Osteocyte (in vitro differentiated cells): Measurements from ENCODE around the gene UFD1. TPM values are rescaled to one million over a fixed set of nuclear protein-coding genes. Genes with fewer than 3 reads are reported as not detected.

Experiments
- DNase-seq: peaks from one replicate; pipeline ENCODE4 v3.0.0; 2021; ENCODE audit warnings: mixed read lengths; ENCODE audit not compliant: unreplicated experiment; ENCODE audit errors: extremely low spot score
- H3K27ac Mint-ChIP-seq: one replicate; pipeline ENCODE4 v1.8.0; 2021; ENCODE audit warnings: mild to moderate bottlenecking, mixed read lengths; ENCODE audit not compliant: unreplicated experiment
- H3K27me3 Mint-ChIP-seq: one replicate; pipeline ENCODE4 v1.8.0; 2021; ENCODE audit warnings: mixed read lengths; ENCODE audit not compliant: unreplicated experiment
- H3K36me3 Mint-ChIP-seq: one replicate; pipeline ENCODE4 v1.8.0; 2021; ENCODE audit warnings: mixed read lengths; ENCODE audit not compliant: unreplicated experiment
- H3K4me1 Mint-ChIP-seq: one replicate; pipeline ENCODE4 v1.8.0; 2021; ENCODE audit warnings: mixed read lengths; ENCODE audit not compliant: unreplicated experiment
- H3K4me3 Mint-ChIP-seq: one replicate; pipeline ENCODE4 v1.8.0; 2021; ENCODE audit warnings: mild to moderate bottlenecking, moderate library complexity, mixed read lengths; ENCODE audit not compliant: unreplicated experiment
- H3K9me3 Mint-ChIP-seq: one replicate; pipeline ENCODE4 v1.8.0; 2021; ENCODE audit warnings: mixed read lengths; ENCODE audit not compliant: unreplicated experiment
- total RNA-seq: library from RNA; stranded (reverse); gene quantifications from 2 replicates; pipeline ENCODE4 v1.2.1, GENCODE V29; 2021
- TF ChIP-seq, protein P1 (sequence below): fragments of 200-600 bp; sonication (generic); IDR thresholded peaks from 2 replicates; pipeline ENCODE4 v1.5.0; 2021; ENCODE audit warnings: antibody characterized with exemption, mild to moderate bottlenecking, moderate library complexity

The UFD1 gene
- total RNA-seq, 1 donor from 2014 or later: 72.5 TPM

DNA sequence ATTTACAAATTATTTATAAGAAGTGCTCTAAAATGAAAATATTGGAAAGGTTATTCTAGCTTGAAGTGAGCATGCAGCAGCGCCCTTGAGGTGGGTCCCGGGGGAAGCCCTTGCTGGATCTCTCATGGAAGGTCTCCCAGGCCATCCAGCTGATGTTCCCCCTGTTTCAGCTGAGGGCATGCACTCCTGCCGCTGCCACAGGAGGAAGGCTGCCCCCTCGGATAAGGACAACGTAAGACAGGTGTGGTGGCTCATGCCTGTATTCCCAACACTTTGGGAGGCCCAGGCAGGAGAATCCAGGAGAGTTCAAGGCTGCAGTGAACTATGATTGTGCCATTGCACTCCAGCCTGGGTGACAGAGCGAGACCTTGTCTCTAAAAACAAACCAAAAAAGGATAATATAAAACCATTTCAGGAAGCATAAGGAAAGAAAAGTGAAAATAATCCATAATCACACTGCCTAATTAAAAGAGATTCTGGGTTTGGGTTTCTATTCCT, 15.7 kb upstream of the UFD1 start:
- DNase-seq: no peak
- H3K4me1 Mint-ChIP-seq: peaks cover 7% of the 10 kb centered on the region
- TF ChIP-seq, protein P1, sequence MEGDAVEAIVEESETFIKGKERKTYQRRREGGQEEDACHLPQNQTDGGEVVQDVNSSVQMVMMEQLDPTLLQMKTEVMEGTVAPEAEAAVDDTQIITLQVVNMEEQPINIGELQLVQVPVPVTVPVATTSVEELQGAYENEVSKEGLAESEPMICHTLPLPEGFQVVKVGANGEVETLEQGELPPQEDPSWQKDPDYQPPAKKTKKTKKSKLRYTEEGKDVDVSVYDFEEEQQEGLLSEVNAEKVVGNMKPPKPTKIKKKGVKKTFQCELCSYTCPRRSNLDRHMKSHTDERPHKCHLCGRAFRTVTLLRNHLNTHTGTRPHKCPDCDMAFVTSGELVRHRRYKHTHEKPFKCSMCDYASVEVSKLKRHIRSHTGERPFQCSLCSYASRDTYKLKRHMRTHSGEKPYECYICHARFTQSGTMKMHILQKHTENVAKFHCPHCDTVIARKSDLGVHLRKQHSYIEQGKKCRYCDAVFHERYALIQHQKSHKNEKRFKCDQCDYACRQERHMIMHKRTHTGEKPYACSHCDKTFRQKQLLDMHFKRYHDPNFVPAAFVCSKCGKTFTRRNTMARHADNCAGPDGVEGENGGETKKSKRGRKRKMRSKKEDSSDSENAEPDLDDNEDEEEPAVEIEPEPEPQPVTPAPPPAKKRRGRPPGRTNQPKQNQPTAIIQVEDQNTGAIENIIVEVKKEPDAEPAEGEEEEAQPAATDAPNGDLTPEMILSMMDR: no peak
- no peak overlapping the region for H3K27ac Mint-ChIP-seq
- H3K36me3 Mint-ChIP-seq: no peaks in the 10 kb centered on the region
- H3K9me3 Mint-ChIP-seq: no peaks in the 10 kb centered on the region
- H3K27me3 Mint-ChIP-seq: no peaks in the 10 kb centered on the region
- no peak overlapping the region for H3K4me3 Mint-ChIP-seq

- Mint-ChIP-seq H3K27ac (no peak overlapping the region), H3K9me3 (no peaks in the 10 kb centered on the region), H3K4me1 (peaks cover 12% of the 10 kb centered on the region), H3K36me3 (no peaks in the 10 kb centered on the region), H3K4me3 (no peak overlapping the region), H3K27me3 (no peaks in the 10 kb centered on the region)
- no peak for DNase-seq
- TF ChIP-seq, protein P1: no peak
Observed at GRCh38 chr22:19494001-19494560, 15.1 kb upstream of the UFD1 start.

- Mint-ChIP-seq H3K36me3 (no peaks in the 10 kb centered on the region), H3K4me3 (no peak overlapping the region), H3K27me3 (no peaks in the 10 kb centered on the region), H3K4me1 (peaks cover 12% of the 10 kb centered on the region), H3K27ac (no peak overlapping the region), H3K9me3 (no peaks in the 10 kb centered on the region)
- TF ChIP-seq, protein P1: no peak
- DNase-seq: no peak
Observed at GRCh38 chr22:19492504-19493174, 13.6 kb upstream of the UFD1 start.

DNA sequence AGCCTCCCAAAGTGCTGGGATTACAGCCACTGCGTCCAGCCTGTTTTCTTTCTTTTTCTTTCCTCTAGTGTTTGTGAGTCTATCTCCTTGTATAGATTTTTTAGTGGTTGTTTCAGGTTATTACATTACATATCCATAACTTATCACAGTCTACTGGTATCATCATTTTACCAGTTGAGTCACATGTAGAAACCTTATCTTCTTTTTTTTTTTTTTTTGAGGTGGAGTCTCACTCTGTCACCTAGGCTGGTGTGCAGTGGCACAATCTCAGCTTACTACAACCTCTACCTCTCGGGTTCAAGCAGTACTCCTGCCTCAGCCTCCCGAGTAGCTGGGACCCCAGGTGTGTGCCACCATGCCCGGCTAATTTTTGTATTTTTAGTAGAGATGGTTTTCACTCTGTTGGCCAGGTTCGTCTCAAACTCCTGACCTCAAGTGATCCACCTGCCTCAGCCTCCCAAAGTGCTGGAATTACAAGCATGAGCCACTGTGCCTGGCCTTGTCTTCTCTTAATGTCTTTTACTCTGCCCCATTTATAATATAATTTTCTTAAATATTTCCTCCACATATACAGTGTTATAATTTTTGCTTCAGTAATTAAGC, 11.7 kb upstream of the UFD1 start:
- peaks cover 8% of the 10 kb centered on the region for H3K4me1 Mint-ChIP-seq
- peaks cover 2% of the 10 kb centered on the region for H3K36me3 Mint-ChIP-seq
- H3K27ac Mint-ChIP-seq: no peak overlapping the region
- H3K27me3 Mint-ChIP-seq: no peaks in the 10 kb centered on the region
- TF ChIP-seq, protein P1: no peak
- no peaks in the 10 kb centered on the region for H3K9me3 Mint-ChIP-seq
- no peak overlapping the region for H3K4me3 Mint-ChIP-seq
- DNase-seq: no peak
